Vagina (tissue), 2 donors: ENCODE results near the gene PLEKHG2. TPM values are rescaled to one million over a fixed set of nuclear protein-coding genes. Genes with fewer than 3 reads are reported as not detected.

Experiments
- DNase-seq, 2 donors: peaks; one replicate each; pipeline ENCODE4 v3.0.0-alpha.2; 2017; ENCODE audit errors: extremely low spot score in 2 of 2
- H3K27ac ChIP-seq: fragments of 200-600 bp; sonication (generic); one replicate; pipeline ENCODE4 v1.5.1; 2019
- H3K27me3 ChIP-seq: fragments of 200-600 bp; sonication (generic); one replicate; pipeline ENCODE4 v1.5.1; 2019
- H3K36me3 ChIP-seq, 2 donors: fragments of 200-600 bp; sonication (generic); one replicate each; pipeline ENCODE4 v1.5.1; 2017 to 2019
- H3K4me1 ChIP-seq: fragments of 200-600 bp; sonication (generic); one replicate; pipeline ENCODE4 v1.5.1; 2019
- H3K4me3 ChIP-seq, 2 donors: fragments of 200-600 bp; sonication (generic); 1 replicate in 1 of 2; 2 replicates in 1 of 2; pipeline ENCODE4 v1.5.1; 2016 to 2019
- H3K9me3 ChIP-seq: fragments of 200-600 bp; sonication (generic); one replicate; pipeline ENCODE4 v1.5.1; 2019
- POLR2A ChIP-seq, 2 donors: fragments of 450-650 bp; IDR thresholded peaks; one replicate each; pipeline ENCODE4 v1.6.1; 2017; ENCODE audit warnings: antibody characterized with exemption in 2 of 2, mild to moderate bottlenecking in 2 of 2, moderate library complexity in 2 of 2
- POLR2AphosphoS5 ChIP-seq, 2 donors: sonication (generic); formaldehyde crosslinking; IDR thresholded peaks; one replicate each; pipeline ENCODE4 v1.9.0; 2017; ENCODE audit warnings: antibody characterized with exemption in 2 of 2, mild to moderate bottlenecking in 2 of 2, low read depth in 1 of 2; ENCODE audit not compliant: insufficient read depth in 1 of 2
- intact Hi-C: fragments of 100-400 bp; cut with DNase I; formaldehyde crosslinking; loops from one replicate; pipeline ENCODE4 v1.15.1; 2023
- total RNA-seq: library from RNA; depleted of rRNA; stranded (reverse); fragments of >200 nt; gene quantifications from one replicate; pipeline ENCODE4 v1.2.3, GENCODE V29; 2016
- TF ChIP-seq, protein P1 (sequence below), 3 experiments: fragments of 450-650 bp in 2 of 3; fragments of 200-600 bp in 1 of 3; sonication (generic) in 1 of 3; IDR thresholded peaks; one replicate each; pipeline ENCODE4 v1.5.1; 2017 to 2019; ENCODE audit warnings: antibody characterized with exemption in 3 of 3, mild to moderate bottlenecking in 2 of 3, moderate library complexity in 2 of 3

Gene PLEKHG2
- total RNA-seq, 1 donor from 2014 or later = 18.9 TPM

DNA sequence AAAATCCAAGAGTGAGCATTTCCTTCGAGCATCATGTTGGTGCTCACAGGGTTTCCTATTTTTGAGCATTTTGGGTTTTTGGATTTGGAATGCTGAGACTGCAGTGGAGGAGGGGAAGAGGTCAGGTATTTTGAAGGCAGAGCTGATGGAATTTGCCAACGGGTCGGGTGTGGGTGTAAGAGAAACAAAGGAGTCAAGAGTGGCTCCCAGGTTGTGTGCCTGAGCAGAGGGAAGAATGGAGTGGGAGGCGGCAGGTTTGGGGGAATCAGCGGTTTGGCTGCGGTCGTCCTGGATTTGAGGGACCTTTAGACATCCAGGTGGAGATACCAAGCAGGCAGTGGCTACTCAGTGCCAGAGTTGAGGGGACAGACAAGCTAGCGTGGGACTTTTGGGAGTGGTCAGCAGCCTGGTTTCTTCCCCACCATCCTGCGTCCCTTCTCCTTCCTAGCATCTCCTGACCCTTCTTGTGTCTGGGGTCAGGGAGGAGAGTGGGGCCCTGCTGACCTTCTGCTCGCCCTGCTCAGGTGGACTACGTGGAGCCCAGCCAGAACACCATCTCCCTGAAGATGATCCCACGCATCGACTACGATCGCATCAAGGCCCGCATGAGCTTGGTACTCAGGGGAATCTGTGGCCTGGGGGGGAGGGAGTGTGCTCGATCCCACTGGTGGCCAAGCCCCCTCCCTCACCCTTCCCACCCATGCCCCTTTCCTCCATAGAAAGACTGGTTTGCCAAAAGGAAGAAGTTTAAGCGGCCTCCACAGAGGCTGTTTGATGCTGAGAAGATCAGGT, 53.7 kb downstream of the PLEKHG2 start:
- no peak for TF ChIP-seq POLR2AphosphoS5 (IDR thresholded peaks at IDR 0.05; ENCODE audit: insufficient read depth in 1 of 2, low read depth in 1 of 2)
- TF ChIP-seq, protein P1, sequence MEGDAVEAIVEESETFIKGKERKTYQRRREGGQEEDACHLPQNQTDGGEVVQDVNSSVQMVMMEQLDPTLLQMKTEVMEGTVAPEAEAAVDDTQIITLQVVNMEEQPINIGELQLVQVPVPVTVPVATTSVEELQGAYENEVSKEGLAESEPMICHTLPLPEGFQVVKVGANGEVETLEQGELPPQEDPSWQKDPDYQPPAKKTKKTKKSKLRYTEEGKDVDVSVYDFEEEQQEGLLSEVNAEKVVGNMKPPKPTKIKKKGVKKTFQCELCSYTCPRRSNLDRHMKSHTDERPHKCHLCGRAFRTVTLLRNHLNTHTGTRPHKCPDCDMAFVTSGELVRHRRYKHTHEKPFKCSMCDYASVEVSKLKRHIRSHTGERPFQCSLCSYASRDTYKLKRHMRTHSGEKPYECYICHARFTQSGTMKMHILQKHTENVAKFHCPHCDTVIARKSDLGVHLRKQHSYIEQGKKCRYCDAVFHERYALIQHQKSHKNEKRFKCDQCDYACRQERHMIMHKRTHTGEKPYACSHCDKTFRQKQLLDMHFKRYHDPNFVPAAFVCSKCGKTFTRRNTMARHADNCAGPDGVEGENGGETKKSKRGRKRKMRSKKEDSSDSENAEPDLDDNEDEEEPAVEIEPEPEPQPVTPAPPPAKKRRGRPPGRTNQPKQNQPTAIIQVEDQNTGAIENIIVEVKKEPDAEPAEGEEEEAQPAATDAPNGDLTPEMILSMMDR (IDR thresholded peaks at IDR 0.05) = no peak
- no peak for TF ChIP-seq POLR2A (IDR thresholded peaks at IDR 0.05)
- H3K36me3 ChIP-seq = peaks cover 0 to 76% of the 10 kb centered on the region in 2 donors

GRCh38 chr19:39467941-39468340, 55.5 kb downstream of the PLEKHG2 start:
- H3K27me3 ChIP-seq = no peaks in the 10 kb centered on the region
- H3K36me3 ChIP-seq = peaks cover 4 to 91% of the 10 kb centered on the region in 2 donors
- no peaks in the 10 kb centered on the region for H3K4me1 ChIP-seq
- intact Hi-C loops = no loop called here
- no peak for DNase-seq
- no peaks in the 10 kb centered on the region for H3K9me3 ChIP-seq
- no peak for TF ChIP-seq POLR2A (IDR thresholded peaks at IDR 0.05)
- TF ChIP-seq, protein P1 (IDR thresholded peaks at IDR 0.05) = no peak
- TF ChIP-seq POLR2AphosphoS5 (IDR thresholded peaks at IDR 0.05; ENCODE audit: insufficient read depth in 1 of 2, low read depth in 1 of 2) = no peak
- H3K27ac ChIP-seq = no peak overlapping the region
- H3K4me3 ChIP-seq = no peak overlapping the region

More for the DNA sequence above, 53.7 kb downstream of the PLEKHG2 start:
- no peak overlapping the region for H3K4me3 ChIP-seq
- no peaks in the 10 kb centered on the region for H3K27me3 ChIP-seq
- H3K27ac ChIP-seq = no peak overlapping the region
- intact Hi-C loops = no loop called here
- H3K4me1 ChIP-seq = no peaks in the 10 kb centered on the region
- DNase-seq = no peak
- no peaks in the 10 kb centered on the region for H3K9me3 ChIP-seq

- Histone ChIP-seq H3K27me3 (no peaks in the 10 kb centered on the region), H3K9me3 (no peaks in the 10 kb centered on the region), H3K27ac (no peak overlapping the region), H3K4me1 (no peaks in the 10 kb centered on the region), H3K4me3 (no peak overlapping the region), H3K36me3 (peaks cover 4 to 98% of the 10 kb centered on the region in 2 donors)
- intact Hi-C loops = no loop called here
- no peak for DNase-seq
- TF ChIP-seq, protein P1 (IDR thresholded peaks at IDR 0.05) = no peak
- TF ChIP-seq POLR2A (IDR thresholded peaks at IDR 0.05) (no peak), POLR2AphosphoS5 (IDR thresholded peaks at IDR 0.05; ENCODE audit: insufficient read depth in 1 of 2, low read depth in 1 of 2) (no peak)
Observed at GRCh38 chr19:39469036-39469435, 56.6 kb downstream of the PLEKHG2 start.

GRCh38 chr19:39469567-39469966, 57.1 kb downstream of the PLEKHG2 start:
- TF ChIP-seq, protein P1 (IDR thresholded peaks at IDR 0.05) = no peak
- no peak for TF ChIP-seq POLR2AphosphoS5 (IDR thresholded peaks at IDR 0.05; ENCODE audit: insufficient read depth in 1 of 2, low read depth in 1 of 2)
- no peak for TF ChIP-seq POLR2A (IDR thresholded peaks at IDR 0.05)
- Histone ChIP-seq H3K36me3 (peaks cover 4 to 98% of the 10 kb centered on the region in 2 donors), H3K9me3 (no peaks in the 10 kb centered on the region), H3K27ac (no peak overlapping the region), H3K4me3 (no peak overlapping the region), H3K27me3 (no peaks in the 10 kb centered on the region), H3K4me1 (no peaks in the 10 kb centered on the region)
- intact Hi-C loops = no loop called here
- no peak for DNase-seq

GRCh38 chr19:39470724-39471339, 58.4 kb downstream of the PLEKHG2 start:
- no peaks in the 10 kb centered on the region for H3K27me3 ChIP-seq
- no peaks in the 10 kb centered on the region for H3K9me3 ChIP-seq
- no peak for DNase-seq
- no peak overlapping the region for H3K4me3 ChIP-seq
- H3K27ac ChIP-seq = no peak overlapping the region
- TF ChIP-seq POLR2A (IDR thresholded peaks at IDR 0.05) = no peak
- TF ChIP-seq POLR2AphosphoS5 (IDR thresholded peaks at IDR 0.05; ENCODE audit: insufficient read depth in 1 of 2, low read depth in 1 of 2) = no peak
- TF ChIP-seq, protein P1 (IDR thresholded peaks at IDR 0.05) = no peak
- peaks cover 4 to 95% of the 10 kb centered on the region in 2 donors for H3K36me3 ChIP-seq
- intact Hi-C loops = loop anchor here (10.0 kb wide), 1 partner anchor 346 kb away; the partner anchor contains the start of gene PAK4
- no peaks in the 10 kb centered on the region for H3K4me1 ChIP-seq
